Osteoblast (primary cell): ENCODE measurements around the gene PAPOLA. TPM values are rescaled to one million over a fixed set of nuclear protein-coding genes. Genes with fewer than 3 reads are reported as not detected.

Experiments used
- DNase-seq: peaks from one replicate; pipeline ENCODE4 v3.0.0; 2011; ENCODE audit warnings: low spot score, mixed read lengths; ENCODE audit not compliant: insufficient read length; ENCODE audit errors: missing footprints
- H2AFZ ChIP-seq: 2 replicates; pipeline ENCODE4 v1.6.0; 2011; ENCODE audit warnings: mild to moderate bottlenecking, low read length
- H3K27ac ChIP-seq: 2 replicates; pipeline ENCODE4 v1.5.1; 2011; ENCODE audit warnings: mild to moderate bottlenecking, low read depth, low read length, moderate library complexity
- H3K27me3 ChIP-seq: 2 replicates; pipeline ENCODE4 v1.6.0; 2012; ENCODE audit warnings: mild to moderate bottlenecking, control low read depth, inconsistent platforms, low read length, moderate library complexity; ENCODE audit not compliant: insufficient read depth
- H3K36me3 ChIP-seq: 2 replicates; pipeline ENCODE4 v1.5.1; 2011; ENCODE audit warnings: mild to moderate bottlenecking, low read length, control low read depth, moderate library complexity; ENCODE audit not compliant: insufficient read depth
- H3K4me1 ChIP-seq: 2 replicates; pipeline ENCODE4 v1.5.1; 2011; ENCODE audit warnings: mild to moderate bottlenecking, low read length, control low read depth, moderate library complexity; ENCODE audit not compliant: insufficient read depth
- H3K4me2 ChIP-seq: 2 replicates; pipeline ENCODE4 v1.6.0; 2011; ENCODE audit warnings: mild to moderate bottlenecking, low read length; ENCODE audit not compliant: insufficient read depth
- H3K4me3 ChIP-seq: fragments of 200-600 bp; sonication (generic); 3 replicates; pipeline ENCODE4 v1.5.1; 2012; ENCODE audit warnings: mild to moderate bottlenecking, low read length, inconsistent platforms; ENCODE audit not compliant: insufficient read depth
- H3K79me2 ChIP-seq: 2 replicates; pipeline ENCODE4 v1.6.0; 2012; ENCODE audit warnings: mild to moderate bottlenecking, low read length, control low read depth, inconsistent platforms; ENCODE audit not compliant: insufficient read depth
- H3K9me3 ChIP-seq: 2 replicates; pipeline ENCODE4 v1.5.1; 2011; ENCODE audit warnings: low read depth, low read length, control low read depth
- H4K20me1 ChIP-seq: 2 replicates; pipeline ENCODE4 v1.6.0; 2012; ENCODE audit warnings: mild to moderate bottlenecking, low read length, control low read depth; ENCODE audit not compliant: insufficient read depth
- CTCF ChIP-seq: IDR thresholded peaks from 2 replicates; pipeline ENCODE4 v1.5.1; 2011; ENCODE audit warnings: mild to moderate bottlenecking, low read depth, low read length, moderate library complexity; ENCODE audit errors: extremely low read depth
- total RNA-seq: library from RNA; depleted of rRNA; stranded (reverse); fragments of >200 nt; gene quantifications from 2 replicates; pipeline ENCODE4 v1.2.3, GENCODE V29; 2012

PAPOLA gene
- total RNA-seq, 1 donor = 106 TPM

- Histone ChIP-seq H3K4me2 (no peak overlapping the region), H3K27me3 (peaks cover 39% of the 10 kb centered on the region), H3K9me3 (no peaks in the 10 kb centered on the region), H3K4me1 (no peaks in the 10 kb centered on the region), H2AFZ (no peak overlapping the region), H3K27ac (no peak overlapping the region), H3K79me2 (no peaks in the 10 kb centered on the region), H4K20me1 (no peaks in the 10 kb centered on the region), H3K36me3 (no peaks in the 10 kb centered on the region), H3K4me3 (no peak overlapping the region)
- no peak for TF ChIP-seq CTCF
- DNase-seq = no peak
Observed at GRCh38 chr14:96586056-96586455, 83.9 kb downstream of the PAPOLA start.

- Histone ChIP-seq H3K36me3 (no peaks in the 10 kb centered on the region), H3K27ac (no peak overlapping the region), H3K4me1 (no peaks in the 10 kb centered on the region), H2AFZ (no peak overlapping the region), H3K79me2 (no peaks in the 10 kb centered on the region), H4K20me1 (no peaks in the 10 kb centered on the region), H3K4me2 (no peak overlapping the region), H3K4me3 (no peak overlapping the region), H3K9me3 (no peaks in the 10 kb centered on the region), H3K27me3 (peaks cover 40% of the 10 kb centered on the region)
- no peak for DNase-seq
- no peak for TF ChIP-seq CTCF
Observed at GRCh38 chr14:96586921-96587822, 85.0 kb downstream of the PAPOLA start.

- Histone ChIP-seq H3K9me3 (no peaks in the 10 kb centered on the region), H3K36me3 (no peaks in the 10 kb centered on the region), H3K27me3 (peaks cover 44% of the 10 kb centered on the region), H3K27ac (no peak overlapping the region), H2AFZ (no peak overlapping the region), H3K4me1 (no peaks in the 10 kb centered on the region), H3K4me2 (no peak overlapping the region), H3K79me2 (no peaks in the 10 kb centered on the region), H3K4me3 (no peak overlapping the region), H4K20me1 (no peaks in the 10 kb centered on the region)
- no peak for TF ChIP-seq CTCF
- no peak for DNase-seq
Observed at GRCh38 chr14:96587823-96588385, 85.7 kb downstream of the PAPOLA start.
